Fibroblast of the aortic adventitia (primary cell): ENCODE data around the gene SMIM44. TPM values are rescaled to one million over a fixed set of nuclear protein-coding genes. Genes with fewer than 3 reads are reported as not detected.
A peak's percentile ranks its signal among the peaks of the same experiment; 100 is the strongest.

ENCODE experiments used
- DNase-seq: peaks from one replicate; pipeline ENCODE4 v3.0.0-alpha.2; 2010; ENCODE audit warnings: low read depth
- H3K4me3 ChIP-seq: 2 replicates; pipeline ENCODE4 v1.5.1; 2011; ENCODE audit warnings: low read depth, mild to moderate bottlenecking, control low read depth, low read length, moderate library complexity
- CTCF ChIP-seq: IDR thresholded peaks from 2 replicates; pipeline ENCODE4 v1.5.1; 2011; ENCODE audit warnings: mild to moderate bottlenecking, low read length, control low read depth, inconsistent platforms; ENCODE audit not compliant: insufficient read depth
- total RNA-seq: library from RNA; depleted of rRNA; stranded (reverse); fragments of >200 nt; gene quantifications from 2 replicates; pipeline ENCODE4 v1.2.3, GENCODE V29; 2012; ENCODE audit warnings: low replicate concordance

Gene SMIM44
- total RNA-seq, 1 donor, result not detected

GRCh38 chr19:3528080-3528479, 44.8 kb upstream of the SMIM44 start:
- no peak for DNase-seq
- no peak overlapping the region for H3K4me3 ChIP-seq
- TF ChIP-seq CTCF, result no peak

- no peak for TF ChIP-seq CTCF
- no peak overlapping the region for H3K4me3 ChIP-seq
- DNase-seq, result no peak
These were observed 44.1 kb upstream of the SMIM44 start for GRCh38 chr19:3527238-3527910.

- no peak for DNase-seq
- peak; percentile 19 for TF ChIP-seq CTCF
- no peak overlapping the region for H3K4me3 ChIP-seq
These were observed 43.4 kb upstream of the SMIM44 start for GRCh38 chr19:3526507-3527237.

- TF ChIP-seq CTCF, result no peak
- H3K4me3 ChIP-seq, result no peak overlapping the region
- DNase-seq, result no peak
These were observed 41.7 kb upstream of the SMIM44 start for GRCh38 chr19:3524904-3525451.

- H3K4me3 ChIP-seq, result no peak overlapping the region
- TF ChIP-seq CTCF, result no peak
- no peak for DNase-seq
These were observed 41.0 kb upstream of the SMIM44 start for GRCh38 chr19:3524078-3524842.

- TF ChIP-seq CTCF, result no peak
- H3K4me3 ChIP-seq, result no peak overlapping the region
- no peak for DNase-seq
These were observed 40.3 kb upstream of the SMIM44 start for GRCh38 chr19:3523361-3524077.
